Neuronal stem cell (in vitro differentiated cells): ENCODE data around the gene ATP1A2.

Experiments used
- DNase-seq: peaks from one replicate; pipeline ENCODE4 v3.0.0-alpha.2; 2013; ENCODE audit warnings: low spot score
- H2AFZ ChIP-seq: one replicate; pipeline ENCODE4 v1.6.1; 2013; ENCODE audit warnings: mild to moderate bottlenecking, low read length, inconsistent platforms
- H2AK5ac ChIP-seq: 2 replicates; pipeline ENCODE4 v1.6.1; 2013; ENCODE audit warnings: low read depth, mild to moderate bottlenecking, inconsistent platforms, low read length, moderate library complexity, mixed read lengths
- H2BK120ac ChIP-seq: 2 replicates; pipeline ENCODE4 v1.6.1; 2013; ENCODE audit warnings: low read depth, mild to moderate bottlenecking, inconsistent platforms, low read length, moderate library complexity, mixed read lengths
- H2BK12ac ChIP-seq: one replicate; pipeline ENCODE4 v1.6.1; 2013; ENCODE audit warnings: low read length, inconsistent platforms
- H2BK15ac ChIP-seq: 2 replicates; pipeline ENCODE4 v1.6.1; 2013; ENCODE audit warnings: mild to moderate bottlenecking, low read length, inconsistent platforms, mixed read lengths
- H2BK5ac ChIP-seq: one replicate; pipeline ENCODE4 v1.6.1; 2013; ENCODE audit warnings: inconsistent platforms, mild to moderate bottlenecking, low read length, moderate library complexity
- H3K14ac ChIP-seq: one replicate; pipeline ENCODE4 v1.6.1; 2013; ENCODE audit warnings: low read length, inconsistent platforms
- H3K18ac ChIP-seq: 2 replicates; pipeline ENCODE4 v1.6.1; 2013; ENCODE audit warnings: low read length, inconsistent platforms
- H3K23ac ChIP-seq: 2 replicates; pipeline ENCODE4 v1.6.1; 2013; ENCODE audit warnings: low read depth, mild to moderate bottlenecking, mixed read lengths, low read length, inconsistent platforms; ENCODE audit not compliant: poor library complexity
- H3K27ac ChIP-seq: replicated peaks from 3 replicates; pipeline ENCODE4 v1.5.1; 2013; ENCODE audit warnings: low read length, inconsistent platforms
- H3K27me3 ChIP-seq, 3 experiments: 2 replicates each; pipeline ENCODE4 v1.6.1; 2013; ENCODE audit warnings: low read length in 3 of 3, mild to moderate bottlenecking in 2 of 3, inconsistent platforms in 1 of 3, low read depth in 1 of 3, mixed read lengths in 1 of 3, moderate library complexity in 1 of 3; ENCODE audit not compliant: control insufficient read depth in 3 of 3, insufficient read depth in 3 of 3
- H3K36me3 ChIP-seq, 2 donors: replicated peaks in 1 of 2; 2 replicates each; pipeline ENCODE4 v1.6.1; 2013; ENCODE audit warnings: low read length in 2 of 2; ENCODE audit not compliant: control insufficient read depth in 2 of 2, insufficient read depth in 2 of 2
- H3K4ac ChIP-seq: 2 replicates; pipeline ENCODE4 v1.6.1; 2013; ENCODE audit warnings: inconsistent platforms, mild to moderate bottlenecking, low read length, moderate library complexity
- H3K4me1 ChIP-seq, 2 donors: 1 replicate in 1 of 2; 2 replicates in 1 of 2; pipeline ENCODE4 v1.6.1; 2013; ENCODE audit warnings: low read length in 2 of 2, low read depth in 1 of 2; ENCODE audit not compliant: control insufficient read depth in 2 of 2, insufficient read depth in 1 of 2
- H3K4me2 ChIP-seq: one replicate; pipeline ENCODE4 v1.6.1; 2013; ENCODE audit warnings: mild to moderate bottlenecking, low read length, inconsistent platforms; ENCODE audit not compliant: insufficient read depth, poor library complexity, severe bottlenecking
- H3K4me3 ChIP-seq, 2 donors: 2 replicates each; pipeline ENCODE4 v1.5.1; 2013; ENCODE audit warnings: low read length in 2 of 2, mild to moderate bottlenecking in 2 of 2, inconsistent platforms in 1 of 2, moderate library complexity in 1 of 2
- H3K79me1 ChIP-seq: one replicate; pipeline ENCODE4 v1.6.1; 2013; ENCODE audit warnings: low read depth, mild to moderate bottlenecking, inconsistent platforms, low read length, moderate library complexity
- H3K9ac ChIP-seq: one replicate; pipeline ENCODE4 v1.6.1; 2013; ENCODE audit warnings: mild to moderate bottlenecking, low read depth, low read length, inconsistent platforms; ENCODE audit not compliant: poor library complexity
- H3K9me3 ChIP-seq, 2 donors: replicated peaks in 1 of 2; 2 replicates each; pipeline versions ENCODE3 to v1.6.1; 2013; ENCODE audit warnings: low read length in 2 of 2, mild to moderate bottlenecking in 2 of 2, inconsistent platforms in 1 of 2, low read depth in 1 of 2, mixed read lengths in 1 of 2, moderate library complexity in 1 of 2; ENCODE audit not compliant: control insufficient read depth in 2 of 2, insufficient read depth in 1 of 2
- H4K8ac ChIP-seq: one replicate; pipeline ENCODE4 v1.6.1; 2013; ENCODE audit warnings: low read depth, mild to moderate bottlenecking, inconsistent platforms, low read length, moderate library complexity
- H4K91ac ChIP-seq: one replicate; pipeline ENCODE4 v1.6.1; 2013; ENCODE audit warnings: low read length, low read depth, mild to moderate bottlenecking, inconsistent platforms; ENCODE audit not compliant: poor library complexity
- WGBS, 2 donors: extraction: QIAGEN DNeasy Blood & Tissue Kit; methylation state at CpG; one replicate each; pipeline ENCODE4 v1.1.7; 2013; ENCODE audit warnings: missing lambda C conversion rate in 2 of 2, mixed read lengths in 1 of 2; ENCODE audit not compliant: insufficient read length in 2 of 2, insufficient replicate concordance in 1 of 2; ENCODE audit errors: extremely low coverage in 2 of 2; 5-methylcytosine and 5-hydroxymethylcytosine counted together

The ATP1A2 gene

DNA sequence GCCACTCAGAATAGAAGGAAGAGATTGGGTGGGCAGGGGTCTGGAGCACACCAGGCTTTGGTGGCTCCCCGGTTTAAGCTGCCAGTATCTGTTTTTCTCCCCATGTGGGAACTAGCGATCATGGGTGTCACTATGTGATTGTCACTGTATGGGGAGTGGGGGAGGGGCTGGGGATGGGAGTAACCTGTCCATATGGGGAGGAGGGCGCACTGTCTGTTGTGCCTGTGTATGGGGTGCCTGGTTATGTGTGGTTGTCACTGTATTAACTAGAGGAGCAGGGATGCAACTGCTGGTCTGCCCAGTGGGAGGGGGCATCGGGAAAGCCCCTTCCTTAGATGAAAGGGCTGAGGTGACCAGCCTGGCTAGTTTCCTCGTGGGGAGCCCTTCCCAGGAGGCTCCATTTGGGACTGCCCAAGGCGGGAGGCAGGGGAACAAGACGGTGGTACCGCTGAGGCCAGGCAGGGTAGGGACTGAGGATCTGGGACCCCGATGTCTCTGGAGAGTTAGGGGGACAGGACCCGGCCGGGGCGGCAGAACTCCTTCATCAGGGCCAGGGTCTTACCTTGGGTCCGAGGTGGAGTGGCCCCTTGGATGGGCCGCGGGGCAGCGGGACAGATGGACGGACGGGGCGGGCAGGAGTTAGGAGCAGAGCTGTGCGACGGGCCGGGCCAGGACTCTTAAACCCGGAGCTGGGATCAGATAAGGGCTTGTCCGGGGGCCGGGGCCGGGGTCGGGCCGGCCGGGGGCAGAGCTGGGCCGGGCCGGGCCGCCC is 45.9 kb upstream of the ATP1A2 start, which contains the start of gene KCNJ10:
Gene KCNJ10, minus strand, starts transcription at position 701 of the 772 bp plus-strand sequence. CDS start 27,628 bp downstream, outside the sequence.
- Histone ChIP-seq H3K18ac (peak within 1 kb of the TSS; percentile 62), H3K4me1 (peaks cover 11 to 18% of the 10 kb centered on the region in 2 donors), H3K14ac (no peak within 1 kb of the TSS), H3K9me3 (peaks cover 0 to 2% of the 10 kb centered on the region in 2 donors), H3K36me3 (no peaks in the 10 kb centered on the region), H3K4ac (no peak within 1 kb of the TSS), H3K4me2 (peak within 1 kb of the TSS; percentile 86), H3K27ac (no peak within 1 kb of the TSS), H2AK5ac (peak within 1 kb of the TSS; percentile 65), H2BK15ac (no peak within 1 kb of the TSS), H2AFZ (peak within 1 kb of the TSS; percentile 97), H3K9ac (peak within 1 kb of the TSS; percentile 18), H2BK120ac (no peak within 1 kb of the TSS), H3K27me3 (peaks cover 4 to 82% (median 14%) of the 10 kb centered on the region in 3 experiments), H4K91ac (no peak within 1 kb of the TSS), H2BK5ac (no peak within 1 kb of the TSS), H3K4me3 (peak within 1 kb of the TSS; percentile 63 to 81), H4K8ac (no peak within 1 kb of the TSS), H3K23ac (peak within 1 kb of the TSS; percentile 81), H3K79me1 (no peaks in the 10 kb centered on the region), H2BK12ac (no peak within 1 kb of the TSS)
- DNase-seq: no peak
- no CpG with 5 or more reads among the region's 32 CpGs for WGBS, 2 donors

DNA sequence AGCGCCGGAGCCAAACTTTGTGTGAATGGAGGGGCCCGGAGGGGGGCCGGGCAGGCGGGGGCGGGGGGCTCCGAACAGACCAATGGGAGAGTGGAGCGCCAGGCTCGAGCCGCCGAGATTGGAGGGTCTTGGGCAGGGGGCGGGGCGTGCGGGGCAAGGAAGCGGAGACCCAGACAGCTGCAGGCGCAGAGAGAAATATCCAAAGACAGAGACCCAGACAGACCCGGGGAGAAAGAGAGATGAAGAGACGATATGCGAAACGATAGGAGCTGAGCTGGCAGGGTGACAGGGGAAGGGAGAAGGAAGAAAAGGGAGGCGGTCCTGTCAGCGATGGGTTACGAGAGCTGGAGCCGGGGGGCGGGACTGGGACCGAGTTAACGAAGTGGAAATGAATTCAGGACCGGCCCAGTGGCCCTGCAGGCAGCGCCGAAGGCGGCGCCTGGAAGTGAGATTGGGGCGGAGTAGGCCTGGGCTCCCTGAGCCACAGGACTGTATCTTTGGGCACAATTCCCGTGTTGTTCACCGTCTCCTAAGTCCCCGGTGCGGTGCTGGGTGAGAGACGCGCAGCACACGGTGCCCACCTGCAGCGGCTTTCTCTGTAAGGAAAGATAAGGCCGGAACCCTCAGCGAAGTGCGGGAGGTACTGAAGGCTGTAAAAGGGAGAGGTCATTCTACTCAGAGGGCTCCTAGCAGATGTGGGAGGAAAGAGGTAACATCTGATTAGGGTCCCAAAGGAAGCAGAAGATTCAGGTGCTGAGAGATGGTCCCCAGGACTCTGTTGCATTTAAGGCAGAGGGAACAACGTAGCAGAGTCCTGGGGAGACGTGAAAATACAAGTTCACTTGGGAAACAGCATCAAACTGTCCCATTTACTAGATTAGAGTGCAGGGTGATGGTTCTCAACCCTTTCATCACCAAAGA is 45.1 kb upstream of the ATP1A2 start:
- Histone ChIP-seq H2BK120ac (no peak overlapping the region), H3K79me1 (no peaks in the 10 kb centered on the region), H3K4ac (no peak overlapping the region), H3K27ac (no peak overlapping the region), H3K14ac (no peak overlapping the region), H2BK12ac (no peak overlapping the region), H3K23ac (no peak overlapping the region), H3K36me3 (no peaks in the 10 kb centered on the region), H4K91ac (no peak overlapping the region), H2BK15ac (no peak overlapping the region), H4K8ac (no peak overlapping the region), H3K18ac (no peak overlapping the region), H3K4me2 (peak overlapping the region; percentile 86), H3K9ac (no peak overlapping the region), H2AFZ (peak overlapping the region; percentile 97), H2AK5ac (no peak overlapping the region), H2BK5ac (no peak overlapping the region), H3K9me3 (peaks cover 0 to 2% of the 10 kb centered on the region in 2 donors), H3K4me3 (peak overlapping the region; percentile 63 to 81), H3K4me1 (peaks cover 9 to 16% of the 10 kb centered on the region in 2 donors), H3K27me3 (peaks cover 4 to 87% (median 14%) of the 10 kb centered on the region in 3 experiments)
- no CpG with 5 or more reads among the region's 46 CpGs for WGBS, 2 donors
- peak; percentile 75 for DNase-seq

DNA sequence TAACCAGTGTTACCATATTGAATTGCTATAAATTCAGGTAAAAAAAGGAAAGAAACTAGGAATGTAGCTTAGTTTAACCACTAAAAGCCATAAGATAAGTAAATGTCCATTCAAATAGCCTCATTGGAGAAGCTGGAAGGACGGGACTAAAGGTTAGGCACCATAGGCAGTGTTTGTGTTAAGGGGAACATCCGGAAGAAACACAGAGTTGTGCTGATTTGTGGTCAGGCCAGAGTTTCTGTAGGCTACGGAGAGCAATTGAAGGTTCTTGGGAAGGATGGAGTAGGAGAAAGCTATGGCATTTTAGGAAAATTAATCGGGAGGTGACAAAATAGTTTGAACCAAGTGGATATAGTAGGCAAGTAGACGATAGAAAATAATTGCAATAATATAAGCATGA is 44.3 kb upstream of the ATP1A2 start:
- Histone ChIP-seq H3K4me3 (no peak overlapping the region), H3K4me2 (no peak overlapping the region), H4K91ac (no peak overlapping the region), H3K9me3 (peaks cover 0 to 2% of the 10 kb centered on the region in 2 donors), H3K23ac (no peak overlapping the region), H3K27me3 (peaks cover 4 to 87% (median 14%) of the 10 kb centered on the region in 3 experiments), H4K8ac (no peak overlapping the region), H2BK120ac (no peak overlapping the region), H2AFZ (no peak overlapping the region), H3K9ac (no peak overlapping the region), H3K4ac (no peak overlapping the region), H2BK12ac (no peak overlapping the region), H3K14ac (no peak overlapping the region), H2BK5ac (no peak overlapping the region), H3K36me3 (no peaks in the 10 kb centered on the region), H2BK15ac (no peak overlapping the region), H3K79me1 (no peaks in the 10 kb centered on the region), H3K27ac (no peak overlapping the region), H3K18ac (no peak overlapping the region), H2AK5ac (no peak overlapping the region), H3K4me1 (peaks cover 9 to 16% of the 10 kb centered on the region in 2 donors)
- WGBS, 2 donors: no CpG with 5 or more reads among the region's 5 CpGs
- DNase-seq: no peak
